NT2/D1 (cell line): Measurements from ENCODE around the gene SNTA1.
"Not testable (repeated sequence)": the region's sequence is repeated elsewhere in the genome, so short reads cannot be mapped to it uniquely, and the experiment has no call there.

Experiments
- SUZ12 ChIP-seq: IDR thresholded peaks from 2 replicates; pipeline ENCODE4 v1.6.1; 2011; ENCODE audit not compliant: insufficient read length, insufficient read depth; ENCODE audit errors: extremely low read depth
- YY1 ChIP-seq: IDR thresholded peaks from 2 replicates; pipeline ENCODE4 v1.6.1; 2011; ENCODE audit not compliant: insufficient read length, insufficient read depth
- ZNF274 ChIP-seq: IDR thresholded peaks from 2 replicates; pipeline ENCODE4 v1.6.1; 2011; ENCODE audit warnings: mild to moderate bottlenecking, low read depth, low read length

DNA sequence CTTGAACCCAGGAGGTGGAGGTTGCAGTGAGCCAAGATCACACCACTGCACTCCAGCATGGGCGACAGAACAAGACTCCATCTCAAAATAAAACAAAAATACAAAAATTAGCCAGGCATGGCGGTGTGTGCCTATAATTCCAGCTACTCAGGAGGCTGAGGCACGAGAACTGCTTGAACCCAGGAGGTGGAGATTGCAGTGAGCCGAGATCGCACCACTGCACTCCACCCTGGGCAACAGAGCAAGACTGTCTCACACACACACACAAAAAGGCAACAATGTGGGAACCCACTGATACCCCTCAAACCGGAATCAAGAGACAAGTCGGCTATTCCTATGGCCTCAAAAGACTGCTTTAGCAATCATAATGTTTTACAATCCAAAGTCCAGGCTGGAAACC lies 3.0 kb downstream of the SNTA1 start:
- not testable (repeated sequence) for TF ChIP-seq ZNF274, YY1, SUZ12
